Stimulated activated CD4-positive, alpha-beta T cell treated with anti-CD3 and anti-CD28 coated beads, Interleukin-15, amount 100 ng/mL, for 24 hours (primary cell): Measurements from ENCODE around the gene TTBK1.

Source experiments
- DNase-seq: peaks from one replicate; pipeline ENCODE4 v3.0.0-alpha.2; 2020

The TTBK1 gene

GRCh38 chr6:43274127-43274915 is 31.0 kb downstream of the TTBK1 start:
- no peak for DNase-seq

DNA sequence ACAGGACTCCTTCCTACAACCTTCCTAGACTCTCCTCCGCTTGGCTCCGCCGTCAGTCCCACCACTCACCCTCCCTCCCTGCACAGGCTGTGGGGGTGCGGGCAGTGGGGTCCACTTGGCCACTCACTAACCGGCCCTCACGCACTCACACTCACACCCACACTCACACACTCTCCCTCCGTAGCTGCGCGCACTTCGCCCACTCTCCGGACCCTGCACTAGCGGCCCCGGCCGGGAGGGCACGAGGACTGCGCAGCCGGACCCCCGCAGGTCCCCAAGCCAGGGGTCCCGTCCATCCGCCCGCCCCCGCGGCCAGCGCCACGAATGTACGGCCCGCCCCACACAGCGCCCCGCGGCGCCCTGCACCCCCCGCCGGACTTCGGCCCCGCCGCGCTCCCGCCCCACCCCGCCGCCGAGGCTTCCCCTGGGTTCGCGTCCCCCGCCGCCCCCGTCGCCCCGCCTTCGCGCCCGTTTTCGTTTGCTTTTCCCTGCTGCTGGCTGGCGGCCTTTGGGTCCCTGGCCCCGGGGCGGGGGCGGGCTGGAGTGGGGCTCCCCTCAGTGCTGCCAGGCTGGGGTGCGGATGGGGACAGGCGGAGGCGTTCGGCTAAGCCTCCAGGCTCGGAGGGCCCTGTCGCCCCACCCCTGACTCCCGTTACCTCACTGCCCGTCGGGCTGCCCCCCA is 31.8 kb downstream of the TTBK1 start:
- DNase-seq, result peak; percentile 52

- DNase-seq, result peak; percentile 50
Measured at GRCh38 chr6:43275801-43276576, 32.7 kb downstream of the TTBK1 start.

- no peak for DNase-seq
Measured at GRCh38 chr6:43276577-43277305, 33.5 kb downstream of the TTBK1 start.

DNA sequence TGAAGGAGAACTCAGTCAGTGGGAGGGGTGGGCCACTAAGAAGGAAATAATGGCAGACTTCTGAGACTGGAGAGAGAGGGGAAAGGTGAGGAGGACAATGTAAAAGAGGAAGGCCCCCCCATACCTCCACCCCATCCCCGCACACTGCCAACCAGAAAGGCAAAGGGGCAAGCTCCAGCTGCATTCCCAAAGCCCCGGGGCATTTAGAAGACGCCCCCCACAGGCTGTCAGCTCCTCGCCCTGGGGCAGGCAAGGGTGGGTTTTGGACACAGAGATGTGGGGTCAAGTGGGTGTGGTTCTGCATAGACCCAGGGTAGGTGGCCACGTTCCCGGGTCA is 34.0 kb downstream of the TTBK1 start:
- no peak for DNase-seq

DNA sequence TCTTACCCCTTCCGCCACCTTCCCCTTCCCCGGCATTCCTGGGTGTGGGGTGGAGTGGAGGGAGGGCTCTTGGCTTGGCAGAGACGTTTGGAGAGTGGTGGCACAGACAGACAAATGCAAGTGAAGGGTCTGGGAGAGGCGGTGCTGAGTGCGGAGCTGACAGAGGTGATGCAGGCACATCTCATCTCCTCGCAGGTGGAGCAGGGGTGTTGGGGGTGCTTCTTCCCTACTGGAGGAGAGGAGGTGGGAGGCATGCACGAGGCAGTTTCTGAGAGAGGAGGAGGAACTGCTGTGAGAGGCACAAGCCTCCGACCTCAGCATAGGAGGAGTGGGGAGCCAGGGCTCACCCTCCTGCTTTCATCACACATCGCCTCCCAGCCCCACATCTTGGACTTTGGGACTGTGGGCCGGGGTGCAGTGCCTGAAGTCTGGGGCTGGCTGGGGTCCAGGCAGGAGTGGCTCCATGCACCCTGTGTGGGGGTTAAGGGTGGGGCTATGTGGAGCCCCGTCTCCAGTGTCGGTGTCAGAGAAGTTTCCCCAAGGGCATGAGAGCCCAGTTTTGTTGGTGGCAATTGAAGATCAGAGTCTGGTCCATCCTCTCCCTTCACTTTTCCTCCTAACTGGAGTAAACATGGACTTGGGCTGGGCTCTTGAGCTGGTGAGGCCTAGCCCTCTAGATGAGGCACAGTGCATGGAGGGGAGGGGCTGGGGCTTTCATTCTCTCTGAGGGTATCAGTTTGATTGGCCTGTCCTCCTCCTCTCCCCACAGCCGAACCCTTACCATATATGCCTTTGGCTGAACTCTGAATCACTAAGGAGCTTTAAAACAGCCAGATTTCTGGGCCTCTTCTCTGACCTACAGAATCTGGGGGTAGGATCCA is 34.6 kb downstream of the TTBK1 start:
- no peak for DNase-seq

- DNase-seq, result no peak
Measured at GRCh38 chr6:43278524-43279078, 35.3 kb downstream of the TTBK1 start.

DNA sequence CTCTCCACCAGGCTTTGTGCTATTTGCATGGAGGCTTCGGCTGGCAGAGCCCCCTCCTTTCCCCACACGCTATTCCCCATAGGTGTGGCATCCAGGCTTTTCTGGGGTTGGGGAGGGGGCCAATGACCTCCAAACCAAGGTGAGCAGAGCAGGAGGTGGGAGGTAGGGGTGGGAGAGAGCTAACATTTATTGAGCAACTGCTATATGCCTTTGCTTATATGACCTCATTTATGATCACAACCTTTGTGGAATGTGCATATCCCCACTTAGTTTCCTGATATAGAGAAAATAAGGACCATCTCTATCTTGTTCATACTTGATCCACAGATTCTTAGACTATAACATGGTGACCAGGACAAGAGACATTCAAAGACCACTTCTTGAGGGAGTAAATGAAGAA is 37.0 kb downstream of the TTBK1 start:
- no peak for DNase-seq

DNA sequence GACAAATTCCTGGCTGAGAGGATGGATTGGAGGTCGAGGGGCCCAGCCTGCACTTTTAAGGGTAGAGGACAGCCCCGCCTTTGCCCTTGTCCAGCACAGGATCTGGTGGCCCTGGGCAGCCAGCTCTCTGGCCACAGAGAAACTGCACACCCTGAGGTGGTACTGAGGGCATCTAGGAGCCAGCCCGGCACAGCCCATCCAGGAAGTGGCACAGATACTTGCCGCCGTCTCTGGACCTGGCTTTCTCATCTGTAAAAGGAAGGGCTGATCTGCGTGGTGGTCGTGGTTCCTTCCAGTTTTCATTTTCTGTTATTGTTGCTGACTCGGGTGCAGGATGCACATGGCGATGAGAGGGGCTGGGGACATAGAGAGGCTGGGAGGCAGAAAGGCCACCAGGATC is 38.8 kb downstream of the TTBK1 start:
- DNase-seq, result no peak

DNA sequence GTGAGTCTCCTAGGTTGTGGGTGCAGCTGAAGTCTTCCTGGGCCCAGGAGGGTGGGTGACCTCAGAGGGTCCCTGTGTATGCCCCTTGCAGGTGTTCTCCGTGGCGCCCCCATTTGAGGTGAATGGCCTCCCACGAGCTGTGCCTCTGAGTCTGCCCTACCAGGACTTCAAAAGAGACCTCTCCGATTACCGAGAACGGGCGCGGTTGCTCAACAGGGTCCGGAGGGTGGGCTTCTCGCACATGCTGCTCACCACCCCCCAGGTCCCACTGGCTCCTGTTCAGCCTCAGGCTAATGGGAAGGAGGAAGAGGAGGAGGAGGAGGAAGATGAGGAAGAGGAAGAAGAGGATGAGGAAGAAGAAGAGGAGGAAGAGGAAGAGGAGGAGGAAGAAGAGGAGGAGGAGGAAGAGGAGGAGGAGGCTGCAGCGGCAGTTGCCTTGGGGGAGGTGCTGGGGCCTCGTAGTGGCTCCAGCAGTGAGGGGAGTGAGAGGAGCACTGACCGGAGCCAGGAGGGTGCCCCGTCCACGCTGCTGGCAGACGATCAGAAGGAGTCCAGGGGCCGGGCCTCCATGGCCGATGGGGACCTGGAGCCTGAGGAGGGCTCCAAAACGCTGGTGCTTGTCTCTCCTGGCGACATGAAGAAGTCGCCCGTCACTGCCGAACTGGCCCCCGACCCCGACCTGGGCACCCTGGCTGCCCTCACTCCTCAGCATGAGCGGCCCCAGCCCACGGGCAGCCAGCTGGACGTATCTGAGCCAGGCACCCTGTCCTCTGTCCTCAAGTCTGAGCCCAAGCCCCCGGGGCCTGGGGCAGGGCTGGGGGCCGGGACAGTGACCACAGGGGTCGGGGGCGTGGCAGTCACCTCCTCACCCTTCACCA is 39.6 kb downstream of the TTBK1 start:
- no peak for DNase-seq

- no peak for DNase-seq
Measured at GRCh38 chr6:43283514-43283901, 40.2 kb downstream of the TTBK1 start.

DNA sequence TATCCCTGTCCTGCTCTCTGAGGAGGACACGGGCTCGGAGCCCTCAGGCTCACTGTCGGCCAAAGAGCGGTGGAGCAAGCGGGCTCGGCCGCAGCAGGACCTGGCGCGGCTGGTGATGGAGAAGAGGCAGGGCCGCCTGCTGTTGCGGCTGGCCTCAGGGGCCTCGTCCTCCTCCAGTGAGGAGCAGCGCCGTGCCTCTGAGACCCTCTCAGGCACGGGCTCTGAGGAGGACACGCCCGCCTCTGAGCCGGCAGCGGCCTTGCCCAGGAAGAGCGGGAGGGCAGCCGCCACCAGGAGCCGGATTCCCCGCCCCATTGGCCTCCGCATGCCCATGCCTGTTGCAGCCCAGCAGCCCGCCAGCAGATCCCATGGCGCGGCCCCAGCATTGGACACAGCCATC is 40.6 kb downstream of the TTBK1 start:
- no peak for DNase-seq

DNA sequence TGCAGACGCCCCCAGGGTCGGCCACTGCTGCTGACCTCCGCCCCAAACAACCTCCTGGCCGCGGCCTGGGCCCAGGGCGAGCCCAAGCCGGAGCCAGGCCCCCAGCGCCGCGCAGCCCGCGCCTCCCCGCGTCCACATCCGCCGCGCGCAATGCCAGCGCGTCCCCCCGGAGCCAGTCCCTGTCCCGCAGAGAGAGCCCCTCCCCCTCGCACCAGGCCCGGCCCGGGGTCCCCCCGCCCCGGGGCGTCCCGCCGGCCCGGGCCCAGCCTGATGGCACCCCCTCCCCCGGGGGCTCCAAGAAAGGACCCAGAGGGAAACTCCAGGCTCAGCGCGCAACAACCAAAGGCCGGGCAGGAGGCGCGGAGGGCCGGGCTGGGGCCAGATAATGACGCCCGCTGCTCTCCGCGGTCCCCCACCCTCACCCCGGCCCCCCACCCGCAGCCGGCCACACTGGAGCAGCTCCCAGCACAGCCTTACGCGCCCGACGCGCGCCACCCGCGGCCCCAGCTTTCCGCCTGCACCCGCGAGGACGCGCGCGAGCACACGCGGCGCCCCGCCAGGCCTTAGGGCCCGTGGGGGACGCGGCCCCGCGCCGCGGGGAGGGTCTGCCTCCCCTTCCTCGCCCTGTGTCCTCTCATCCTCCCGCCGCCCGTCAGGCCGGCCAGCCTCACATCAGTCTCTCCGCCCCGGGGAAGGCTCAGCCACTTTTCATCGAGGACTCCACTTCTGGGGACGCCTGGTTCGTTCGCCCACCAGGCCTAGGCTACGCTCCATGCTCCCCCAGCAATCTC is 41.9 kb downstream of the TTBK1 start:
- DNase-seq, result no peak

- no peak for DNase-seq
Measured at GRCh38 chr6:43285832-43286231, 42.6 kb downstream of the TTBK1 start.

- DNase-seq, result no peak
Measured at GRCh38 chr6:43286456-43286979, 43.2 kb downstream of the TTBK1 start.

- no peak for DNase-seq
Measured at GRCh38 chr6:43286980-43287716, 43.9 kb downstream of the TTBK1 start.

- DNase-seq, result no peak
Measured at GRCh38 chr6:43287717-43288679, 44.7 kb downstream of the TTBK1 start.
